Hepatic stellate cell (primary cell): ENCODE data around the gene FAM20A.

Experiments
- DNase-seq: peaks from one replicate; pipeline ENCODE4 v3.0.0; 2011; ENCODE audit warnings: low spot score

FAM20A gene

DNA sequence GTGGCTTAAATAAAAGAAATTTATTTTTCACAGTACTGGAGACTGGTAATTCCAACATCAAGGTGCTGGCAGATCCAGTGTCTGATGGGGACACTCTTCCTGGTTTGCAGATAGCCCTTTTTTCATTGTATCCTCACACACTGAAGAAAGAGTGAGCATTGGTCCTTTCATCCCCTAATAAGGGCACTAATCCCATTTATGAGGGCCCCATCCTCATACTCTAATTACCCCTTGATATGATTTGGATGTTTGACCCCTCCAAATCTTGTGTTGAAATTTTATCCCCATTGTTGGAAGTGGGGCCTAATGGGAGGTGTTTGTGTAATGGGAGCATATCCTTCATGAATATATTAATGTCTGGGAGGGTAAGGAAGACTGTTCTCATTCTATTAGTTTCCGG, 9.4 kb upstream of the FAM20A start:
- no peak for DNase-seq

DNA sequence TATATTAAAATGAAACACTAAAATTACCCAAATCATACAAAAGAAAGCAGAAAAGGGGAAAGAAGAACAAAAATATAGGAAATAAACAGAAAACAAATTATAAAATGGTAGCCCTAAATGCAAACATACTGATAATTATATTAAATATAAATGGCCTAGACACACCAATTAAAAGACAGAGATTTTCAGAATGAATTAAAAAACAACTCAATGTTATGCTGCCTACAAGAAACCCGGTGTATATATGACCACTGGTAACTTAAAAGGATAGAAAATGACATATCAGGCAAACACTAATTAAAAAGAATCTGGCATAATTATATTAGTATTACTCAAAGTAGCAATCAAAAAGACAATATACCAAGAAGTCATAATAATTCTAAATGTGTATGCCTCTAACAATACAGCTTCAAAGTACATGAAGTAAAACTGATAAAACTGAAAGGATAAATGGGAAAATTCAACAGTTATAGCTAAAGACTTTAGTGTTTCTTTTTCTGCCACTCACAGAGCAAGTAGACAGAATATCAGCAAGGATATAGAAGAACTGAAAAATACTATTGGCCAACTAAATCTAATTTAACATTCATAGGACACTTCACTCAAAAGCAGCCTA, 7.5 kb upstream of the FAM20A start:
- no peak for DNase-seq

DNA sequence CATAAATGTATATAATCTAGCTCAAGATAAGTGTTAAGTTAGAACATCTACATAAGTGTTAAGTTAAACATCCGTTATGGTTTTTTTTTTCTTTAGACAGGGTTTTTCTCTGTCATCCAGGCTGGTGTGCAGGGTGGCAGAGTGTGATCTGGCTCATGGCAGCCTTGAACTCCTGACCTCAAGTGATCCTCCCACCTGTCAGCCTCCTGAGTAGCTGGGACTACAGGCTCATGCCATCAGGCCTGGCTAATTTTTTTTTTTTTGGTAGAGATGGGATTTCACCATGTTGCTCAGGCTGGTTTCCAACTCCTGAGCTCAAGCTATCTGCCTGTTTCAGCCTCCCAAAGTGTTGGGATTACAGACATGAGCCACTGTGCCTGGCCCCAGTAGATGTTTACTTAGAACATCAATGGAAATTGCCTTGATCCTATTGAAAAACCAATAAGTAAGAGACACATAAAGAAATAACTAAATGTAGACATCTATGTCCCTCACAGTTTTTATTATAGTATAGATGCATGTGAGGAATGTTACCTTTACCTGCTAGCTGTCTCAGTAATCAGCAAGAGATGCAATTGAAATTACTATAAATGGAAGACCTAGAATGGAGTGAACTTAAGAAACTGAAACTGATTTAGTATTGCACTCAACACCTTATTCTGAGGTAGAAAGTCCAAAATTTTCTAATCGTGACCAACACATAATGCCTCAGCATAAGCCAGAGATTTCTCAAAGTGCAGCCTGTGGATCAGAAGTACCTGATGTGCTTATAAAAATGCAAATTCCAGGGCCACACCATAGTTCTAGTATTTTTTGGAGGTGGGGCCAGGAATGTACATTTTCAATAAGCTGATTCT, 5.5 kb upstream of the FAM20A start:
- DNase-seq: no peak

DNA sequence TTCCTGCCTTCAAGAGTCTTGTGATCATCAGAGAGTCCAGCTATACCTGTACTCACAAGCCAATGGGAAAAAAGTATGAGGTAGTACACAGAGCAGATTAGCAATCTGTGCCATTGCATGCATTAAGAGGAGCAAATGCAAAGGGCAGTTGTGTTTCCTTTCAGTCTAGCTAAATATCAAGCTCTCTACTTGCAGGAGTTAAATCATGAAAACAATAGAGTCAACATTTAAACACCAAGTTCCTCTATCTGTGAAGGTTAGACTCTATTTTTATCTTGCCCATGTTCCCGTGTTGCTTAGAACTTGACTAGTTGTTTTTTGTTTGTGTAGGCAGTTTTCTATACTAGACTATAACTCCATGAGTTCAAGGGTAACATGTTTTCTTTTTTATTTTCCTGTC, 4.7 kb upstream of the FAM20A start:
- no peak for DNase-seq

DNA sequence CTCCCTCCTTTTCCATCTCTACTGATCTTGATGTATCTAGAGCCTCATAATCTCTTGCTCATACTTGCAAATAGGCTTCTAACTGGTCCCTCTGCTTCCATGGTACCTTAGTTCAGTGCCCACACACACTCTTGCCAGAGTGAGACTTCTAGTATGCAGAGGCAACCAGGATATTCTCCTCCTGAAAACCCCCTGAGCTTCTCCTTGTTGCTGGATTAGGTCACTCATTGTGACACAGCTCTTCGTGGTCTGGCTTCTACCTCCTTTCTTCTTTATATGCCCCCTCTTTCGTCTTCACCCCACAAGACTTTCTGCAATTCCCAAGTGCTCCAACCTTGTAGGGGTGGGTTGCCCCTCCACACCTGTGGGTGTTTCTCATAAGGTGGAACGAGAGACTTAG, 2.5 kb upstream of the FAM20A start:
- DNase-seq: no peak

DNA sequence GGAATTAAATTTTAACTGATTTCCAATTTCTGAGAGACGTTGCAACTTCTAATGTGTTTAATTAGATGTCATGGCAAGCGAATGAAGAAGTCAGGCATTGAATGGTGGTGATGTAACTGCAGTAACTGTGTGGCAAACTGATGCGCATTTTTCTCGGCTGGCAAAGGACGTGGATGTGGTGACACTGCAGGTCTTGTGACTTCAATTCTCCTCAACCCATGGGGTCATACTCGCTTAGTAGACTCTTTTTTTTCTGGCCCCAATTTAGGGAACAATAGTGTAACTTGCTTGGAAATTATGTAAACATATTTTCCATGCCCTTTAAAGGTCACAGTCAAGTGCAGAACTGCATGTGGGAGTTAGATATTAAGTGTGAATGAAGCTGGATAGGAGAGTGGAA, 1.9 kb upstream of the FAM20A start:
- no peak for DNase-seq

DNA sequence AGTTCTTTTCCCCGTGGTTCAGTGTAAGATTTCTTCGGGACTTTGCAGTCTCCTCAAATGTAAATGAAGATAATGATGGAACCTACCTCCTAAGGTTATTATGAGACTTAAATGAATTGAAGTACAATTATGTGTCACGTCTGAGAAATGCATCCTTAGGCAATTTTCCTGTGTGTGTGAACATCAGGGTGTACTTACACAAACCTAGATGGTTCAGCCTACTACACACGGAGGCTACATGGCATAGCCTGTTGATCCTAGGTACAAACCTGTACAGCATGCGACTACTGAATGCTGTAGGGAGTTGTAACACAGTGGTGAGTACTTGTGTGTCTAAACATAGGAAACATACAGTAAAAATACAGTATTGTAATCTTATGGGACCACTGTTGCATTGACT, 1.1 kb upstream of the FAM20A start:
- no peak for DNase-seq

DNA sequence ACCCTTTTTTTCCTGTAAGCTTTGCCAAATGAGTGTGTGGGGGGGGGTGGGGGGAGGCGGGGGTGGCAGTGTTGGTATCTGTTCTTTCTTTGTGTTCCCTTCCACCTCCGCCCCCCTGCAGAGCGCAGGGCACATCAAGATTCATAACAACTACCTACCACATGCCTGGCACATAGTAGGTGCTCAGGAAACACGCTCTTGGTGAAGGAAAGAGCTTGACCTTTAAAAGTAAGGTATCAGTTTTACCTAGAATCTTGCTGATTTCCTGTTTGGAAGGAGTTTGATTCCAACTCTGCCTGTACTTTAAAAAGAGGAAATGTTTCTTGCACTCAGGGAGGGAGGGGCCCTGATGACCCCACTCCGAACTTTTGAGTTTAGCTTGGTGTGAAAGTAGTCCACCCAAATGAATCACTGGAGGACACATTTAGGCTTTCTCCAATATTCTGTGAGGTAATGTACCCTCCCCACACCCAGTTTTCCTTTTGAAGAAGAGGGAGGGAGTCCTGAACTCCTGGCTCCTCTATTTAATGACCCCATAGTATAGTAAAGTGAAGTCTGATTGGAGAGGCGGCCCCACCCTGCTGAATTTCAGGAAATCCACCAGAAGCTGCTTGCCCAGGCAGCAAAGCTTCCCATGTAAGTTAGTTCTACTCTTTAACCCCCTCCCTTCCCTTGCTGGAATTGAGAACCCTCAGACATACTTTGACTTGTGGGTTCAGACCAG, 560 bp upstream of the FAM20A start:
- no peak for DNase-seq

DNA sequence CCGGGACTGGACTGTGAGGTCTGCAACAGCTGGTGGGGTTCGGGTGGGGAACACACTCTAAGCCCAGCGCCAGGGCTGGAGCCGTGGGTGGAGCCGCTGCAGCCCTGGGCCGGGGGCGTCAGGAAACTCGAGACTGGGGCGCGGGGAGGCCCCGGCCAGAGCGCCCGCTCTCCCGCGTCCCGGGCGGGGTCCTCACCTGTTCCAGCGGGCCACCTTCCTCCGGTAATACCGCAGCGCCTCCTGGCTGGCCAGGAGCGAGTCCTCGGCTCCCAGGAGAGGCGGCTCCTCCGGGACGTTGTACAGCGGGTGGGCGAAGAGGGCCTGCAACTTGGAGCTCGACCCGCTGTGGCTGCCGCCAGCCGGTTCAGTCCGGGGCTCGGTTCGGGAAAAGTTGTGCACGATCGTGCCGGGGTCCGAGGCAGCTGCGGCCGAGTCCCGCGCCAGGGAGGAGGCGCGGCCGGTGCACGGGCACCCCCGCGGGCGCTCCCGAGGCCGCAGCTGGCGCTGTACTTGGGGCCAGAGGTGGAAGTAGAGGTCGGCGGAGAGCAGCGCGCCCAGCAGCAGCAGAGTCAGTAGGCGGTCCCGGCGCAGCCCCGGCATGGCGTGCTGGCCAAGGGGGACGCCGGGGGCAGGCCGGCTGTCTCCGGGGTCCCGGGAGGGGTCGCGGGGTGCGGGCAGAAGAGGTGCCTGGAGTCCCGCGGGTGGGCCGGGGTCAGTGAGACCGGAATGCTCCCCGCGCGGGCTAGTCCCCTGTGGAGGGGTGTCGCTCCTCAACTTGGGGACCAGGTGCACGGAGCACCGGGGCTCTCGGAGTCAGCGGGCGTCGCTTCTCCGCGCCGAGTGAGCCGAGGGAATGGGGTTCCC, 868 bp downstream of the FAM20A start:
- no peak for DNase-seq

DNA sequence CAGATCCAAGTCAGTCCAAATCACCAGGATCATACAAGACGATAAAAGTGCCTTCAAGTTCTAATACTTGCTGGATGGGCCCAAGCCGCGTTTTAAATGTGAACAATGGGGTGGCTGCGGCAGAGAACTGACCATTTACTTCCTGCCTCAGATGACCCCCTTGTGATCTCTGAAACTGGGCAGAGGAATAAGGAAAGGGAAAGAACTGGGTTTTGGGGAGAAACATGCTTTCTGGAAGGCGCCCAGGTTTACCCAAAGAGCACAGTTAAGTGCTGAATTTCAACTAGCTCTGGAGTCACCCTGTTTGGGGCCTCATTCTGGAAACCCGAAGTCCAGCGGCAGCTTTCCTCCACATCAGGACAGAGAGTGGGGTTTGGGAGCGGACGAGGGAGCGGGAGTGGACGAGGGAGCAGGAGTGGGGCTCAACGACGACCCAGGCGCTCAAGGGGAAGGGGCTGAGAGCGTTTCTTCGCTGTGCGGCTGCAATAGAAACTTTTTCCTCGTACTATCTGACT, 1.6 kb downstream of the FAM20A start:
- no peak for DNase-seq

DNA sequence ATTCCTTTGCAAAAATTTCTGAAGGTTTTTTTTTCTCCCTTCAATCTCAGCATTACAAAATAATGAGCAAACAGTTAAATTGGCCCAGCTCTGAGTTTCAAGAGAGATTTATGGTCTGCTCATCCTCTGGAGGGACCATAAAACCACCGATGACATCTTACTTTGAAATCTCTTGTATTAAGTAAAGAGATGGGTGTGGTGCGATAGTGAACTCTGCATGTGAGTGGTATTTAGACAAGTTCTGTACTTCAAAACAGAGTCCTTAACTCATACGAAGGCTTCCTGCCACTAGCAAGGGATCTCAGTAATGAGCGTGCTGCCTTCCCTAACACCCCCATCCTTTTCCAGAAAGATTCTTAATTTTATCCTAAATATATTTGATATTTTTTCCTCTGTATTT, 2.1 kb downstream of the FAM20A start:
- no peak for DNase-seq

DNA sequence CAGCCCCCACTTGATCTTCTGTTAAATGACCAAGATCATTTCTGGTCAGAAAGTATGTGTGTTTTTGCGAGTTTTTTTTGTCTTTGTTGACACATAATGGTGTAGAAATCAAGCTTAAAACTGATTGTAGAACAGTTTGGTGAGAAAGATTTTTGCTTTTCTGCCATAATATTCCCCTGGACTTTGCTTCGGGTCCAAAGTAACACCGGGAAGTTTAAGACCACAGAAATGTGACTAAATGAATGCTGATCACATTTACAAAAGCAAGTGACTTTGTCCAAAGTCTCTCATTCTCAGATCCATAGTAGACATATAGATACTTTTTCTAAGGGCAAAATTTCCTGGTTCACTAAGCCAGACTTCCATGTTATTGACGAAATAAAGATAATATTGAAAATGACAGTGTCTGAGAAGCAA, 2.6 kb downstream of the FAM20A start:
- no peak for DNase-seq

DNA sequence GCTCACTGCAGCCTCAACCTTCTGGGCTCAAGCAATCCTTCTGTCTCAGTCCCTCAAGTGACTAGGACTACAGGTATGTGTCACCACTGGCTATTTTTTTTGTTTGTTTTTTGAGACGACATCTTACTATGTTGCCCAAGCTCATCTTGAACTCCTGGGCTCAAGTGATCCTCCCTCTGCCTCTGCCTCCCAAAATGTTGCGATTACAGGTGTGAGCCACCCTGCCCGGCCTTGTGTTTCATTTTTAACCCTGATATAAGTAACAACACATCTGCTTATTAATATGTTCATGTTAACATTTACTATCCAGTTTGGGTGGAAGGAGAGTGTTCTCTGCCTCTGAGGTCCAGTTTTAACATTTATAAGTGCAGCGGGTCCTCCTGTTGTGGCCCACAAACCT, 3.1 kb downstream of the FAM20A start:
- DNase-seq: no peak

DNA sequence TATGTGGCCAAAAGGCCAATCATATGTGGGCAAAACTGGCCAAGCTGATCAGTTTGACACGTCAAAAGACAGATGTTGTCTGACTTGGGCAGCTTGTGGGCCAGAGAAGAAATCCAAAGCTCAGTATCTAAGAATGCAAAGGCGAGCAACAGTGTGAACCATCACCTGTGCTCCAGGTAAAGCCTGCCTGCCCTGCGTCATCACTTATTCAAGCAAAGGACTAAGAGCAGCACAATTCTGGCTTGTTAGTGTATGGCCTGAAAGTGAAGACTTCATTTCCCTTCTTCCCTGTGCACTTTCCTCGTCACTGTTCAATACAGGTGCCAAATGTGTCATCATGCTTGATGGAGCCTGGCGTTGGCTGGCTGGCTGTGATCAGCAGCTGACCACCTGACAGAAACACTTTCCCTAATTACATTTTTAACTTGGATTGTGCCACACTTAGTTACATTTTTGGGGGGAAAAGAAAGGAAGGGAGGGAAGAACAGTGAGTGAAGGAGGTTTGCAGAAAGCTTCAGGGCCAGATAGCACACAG, 4.7 kb downstream of the FAM20A start:
- no peak for DNase-seq

DNA sequence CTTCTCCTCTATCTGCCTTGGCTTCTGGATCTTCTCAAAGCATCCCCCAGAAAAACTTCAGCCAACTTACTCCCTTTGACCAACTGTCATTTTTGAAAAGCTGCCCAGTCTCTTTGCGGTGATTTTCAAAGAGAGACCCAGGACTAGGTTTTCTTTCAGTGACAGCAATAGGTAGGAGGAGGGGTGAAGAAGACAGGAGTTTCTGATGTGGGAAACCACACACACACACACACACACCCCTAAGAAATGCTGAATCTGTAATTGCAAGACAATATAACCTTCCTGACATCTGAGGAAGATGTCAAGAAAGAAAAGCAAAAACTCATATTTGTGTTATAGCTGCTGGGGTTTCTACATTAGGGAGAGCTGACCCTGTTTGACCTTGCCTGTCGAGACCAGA, 5.2 kb downstream of the FAM20A start:
- DNase-seq: no peak

DNA sequence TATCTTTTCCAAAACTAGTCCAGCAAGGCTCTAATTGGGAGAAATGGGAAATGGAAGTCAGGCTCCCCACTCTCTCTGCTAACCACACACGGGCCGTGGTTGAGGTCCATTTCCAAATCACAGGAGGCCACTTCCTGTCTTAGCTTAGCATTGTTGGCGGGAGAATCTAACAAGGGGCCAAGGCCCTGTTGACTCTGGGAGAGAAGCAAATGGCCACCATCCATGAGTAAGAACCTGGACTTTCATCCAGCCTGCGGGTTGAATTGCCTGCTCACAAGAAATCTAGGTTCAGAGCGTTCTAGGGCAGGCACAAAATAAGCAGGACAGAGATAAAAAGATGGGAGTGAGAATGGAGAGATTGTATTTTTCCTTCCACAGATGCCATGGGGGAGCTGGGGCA, 5.7 kb downstream of the FAM20A start:
- DNase-seq: no peak

DNA sequence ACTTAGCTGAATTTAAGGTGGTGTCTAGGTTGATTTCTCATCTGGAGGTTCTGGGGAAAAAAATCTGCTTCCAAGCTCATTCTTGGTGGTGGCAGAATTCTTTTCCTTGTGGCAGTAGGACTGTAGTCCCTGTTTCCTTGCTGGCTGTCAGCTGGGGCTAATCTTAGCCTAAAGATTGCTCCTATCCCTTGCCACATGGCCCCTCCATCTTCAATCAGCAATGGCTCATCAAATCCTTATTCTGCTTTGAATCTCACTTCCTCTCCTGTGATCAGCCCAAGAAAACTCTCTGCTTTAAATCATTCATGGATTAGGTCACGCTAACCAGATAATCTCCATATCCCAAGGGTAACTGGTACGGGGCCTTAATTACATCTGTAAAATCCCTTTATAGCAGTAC, 6.6 kb downstream of the FAM20A start:
- DNase-seq: no peak

DNA sequence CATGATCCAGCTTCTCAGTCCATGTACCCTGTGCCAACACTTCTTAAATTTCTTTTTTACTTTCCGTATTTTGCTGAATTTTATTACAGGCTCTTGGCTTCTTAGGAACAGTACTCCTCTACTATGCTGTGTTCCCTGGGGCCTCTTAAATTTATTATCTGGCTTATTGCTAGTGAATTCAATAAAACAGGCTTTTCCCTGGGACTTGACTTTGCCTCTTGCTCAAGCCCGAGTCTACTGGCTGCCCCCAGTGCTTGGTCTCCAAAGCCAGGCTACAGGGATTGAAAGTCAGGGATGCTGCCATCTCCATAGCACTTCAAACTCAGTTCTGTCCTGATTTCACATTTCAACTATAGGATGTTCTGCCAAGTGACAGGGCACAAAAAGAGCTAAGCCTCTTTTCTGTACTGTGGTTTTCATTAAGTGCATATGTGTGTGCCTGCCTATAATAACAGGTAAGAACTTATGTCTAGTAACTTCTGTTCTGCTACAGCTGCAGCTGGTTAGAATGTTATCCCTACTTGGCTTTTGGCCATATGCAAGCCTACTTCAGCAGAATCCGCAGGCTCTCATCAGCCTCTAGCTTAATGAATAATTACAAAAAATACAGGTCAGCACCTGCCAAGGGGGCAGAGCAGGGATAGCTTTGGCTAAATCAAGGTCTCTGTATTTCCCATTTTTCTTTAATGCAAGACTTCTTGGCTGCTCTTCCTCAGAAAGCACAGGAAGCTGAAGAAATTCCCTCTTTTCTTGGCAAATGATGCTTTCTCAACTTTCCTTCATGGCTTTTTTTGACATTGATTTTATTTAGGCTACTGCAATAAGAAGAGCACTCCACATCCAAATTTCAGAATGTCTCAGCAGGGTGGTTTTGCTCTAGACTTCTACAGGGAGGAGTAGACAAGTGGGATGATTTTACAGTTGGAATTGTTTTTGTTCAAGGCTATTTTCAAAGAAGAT, 8.2 kb downstream of the FAM20A start:
- DNase-seq: no peak

DNA sequence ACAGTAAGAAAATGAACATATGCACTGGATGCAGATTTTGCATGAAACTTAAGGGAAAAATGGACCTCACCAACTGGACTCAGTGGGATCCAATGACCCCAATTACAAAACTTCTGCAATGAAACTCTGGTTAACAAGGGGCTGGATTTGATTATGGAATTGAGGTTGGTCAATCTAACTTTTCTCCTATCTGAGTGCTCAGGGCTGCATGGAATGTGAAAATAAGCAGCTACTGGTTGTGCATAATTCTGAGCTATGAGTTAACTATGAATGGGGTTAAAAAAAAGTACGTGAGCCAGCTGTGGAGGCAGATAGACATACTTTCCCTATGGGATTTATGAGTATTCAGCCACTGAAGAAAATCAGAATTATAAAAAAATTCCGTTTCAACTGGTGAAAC, 9.2 kb downstream of the FAM20A start:
- no peak for DNase-seq

DNA sequence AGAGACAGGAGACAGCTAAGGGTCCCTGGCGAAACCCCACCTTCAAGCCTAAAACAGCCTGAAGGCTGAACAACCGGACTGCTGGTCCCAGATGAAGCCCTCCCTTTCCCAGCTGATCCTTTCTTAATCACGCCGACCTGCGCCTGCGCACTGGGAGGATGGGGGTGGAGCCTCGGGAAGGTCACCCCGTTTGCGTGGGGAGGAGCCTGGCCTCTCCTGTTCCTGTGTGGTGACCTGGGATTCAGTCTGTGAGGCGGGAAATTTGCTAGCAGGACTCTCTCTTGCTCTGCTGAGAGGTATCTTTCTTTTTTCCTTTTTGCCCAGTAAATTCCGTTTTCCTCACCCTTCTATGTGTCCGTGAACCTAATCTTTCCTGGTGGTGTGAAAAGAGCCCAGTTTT, 9.6 kb downstream of the FAM20A start:
- DNase-seq: no peak

DNA sequence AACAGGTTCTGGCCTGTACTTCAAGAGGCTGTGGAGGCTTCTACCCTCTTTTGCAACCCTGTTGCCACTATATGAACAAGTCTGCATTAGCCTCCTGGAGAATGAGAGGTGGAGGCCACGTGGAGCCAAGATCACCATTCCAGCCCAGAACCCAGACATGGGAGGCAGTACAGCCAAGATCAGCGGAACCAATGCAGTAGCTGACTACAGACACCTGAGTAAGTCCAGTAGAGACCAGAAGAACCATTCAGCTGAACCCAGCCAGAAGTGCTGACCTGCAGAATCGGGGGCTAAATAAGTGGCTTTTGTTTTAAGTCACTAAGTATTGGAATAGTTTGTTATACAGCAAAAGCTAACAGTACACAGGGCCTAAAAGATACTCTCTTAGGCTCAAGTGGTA, 12.1 kb downstream of the FAM20A start:
- no peak for DNase-seq
